ENCODE measurements around the gene TMEM18. TPM values are rescaled to one million over a fixed set of nuclear protein-coding genes. Genes with fewer than 3 reads are reported as not detected.

Gene TMEM18
- total and polyA plus RNA-seq, 11 donors = 7.0 to 20.0 (median 10.5) TPM

GRCh38 chr2:652881-653480, 24.2 kb downstream of the TMEM18 start:
- DNase-seq = no peak
- no peak overlapping the region for H3K27ac ChIP-seq
- H3K27me3 ChIP-seq = peaks cover 0 to 19% (median 0%) of the 10 kb centered on the region in 9 donors
- H3K4me3 ChIP-seq = no peak overlapping the region
- no peaks in the 10 kb centered on the region for H3K9me3 ChIP-seq
- 80 to 91% (median 85%) methylated on average over 6 of the region's 6 CpGs for WGBS, 4 donors
- ATAC-seq = no peak
- intact Hi-C loops (cut with DNase I) = no loop called here
- TF ChIP-seq CTCF (IDR thresholded peaks at IDR 0.05) (no peak), POLR2A (IDR thresholded peaks at IDR 0.05) (no peak)
- no peaks in the 10 kb centered on the region for H3K36me3 ChIP-seq
- no peaks in the 10 kb centered on the region for H3K4me1 ChIP-seq

GRCh38 chr2:651951-652373, 25.2 kb downstream of the TMEM18 start:
- intact Hi-C loops (cut with DNase I) = no loop called here
- Histone ChIP-seq H3K4me1 (no peaks in the 10 kb centered on the region), H3K27ac (no peak overlapping the region), H3K4me3 (no peak overlapping the region), H3K36me3 (no peaks in the 10 kb centered on the region), H3K9me3 (no peaks in the 10 kb centered on the region), H3K27me3 (peaks cover 0 to 20% (median 2%) of the 10 kb centered on the region in 9 donors)
- DNase-seq (no peak), ATAC-seq (no peak)
- WGBS, 4 donors = 85 to 92% (median 90%) methylated on average over 13 to 14 of the region's 14 CpGs
- TF ChIP-seq POLR2A (IDR thresholded peaks at IDR 0.05) (no peak), CTCF (IDR thresholded peaks at IDR 0.05) (no peak)

- no peaks in the 10 kb centered on the region for H3K36me3 ChIP-seq
- H3K9me3 ChIP-seq = no peaks in the 10 kb centered on the region
- no peaks in the 10 kb centered on the region for H3K4me1 ChIP-seq
- no peak overlapping the region for H3K27ac ChIP-seq
- peaks cover 0 to 30% (median 3%) of the 10 kb centered on the region in 9 donors for H3K27me3 ChIP-seq
- H3K4me3 ChIP-seq = no peak overlapping the region
- DNase-seq (no peak), ATAC-seq (no peak)
- intact Hi-C loops (cut with DNase I) = no loop called here
- no peak for TF ChIP-seq POLR2A (IDR thresholded peaks at IDR 0.05)
- no peak for TF ChIP-seq CTCF (IDR thresholded peaks at IDR 0.05)
- 86 to 91% (median 88%) methylated on average over 23 to 25 of the region's 25 CpGs for WGBS, 4 donors
Observed at GRCh38 chr2:650343-651310, 26.6 kb downstream of the TMEM18 start.

Measured in heart left ventricle (tissue), 16 donors.